ENCODE data around the gene MAD2L1. TPM values are rescaled to one million over a fixed set of nuclear protein-coding genes. Genes with fewer than 3 reads are reported as not detected.

MAD2L1 gene
- total RNA-seq, 1 donor from 2014 or later = 90.2 TPM

GRCh38 chr4:120051253-120051652 lies 15.4 kb downstream of the MAD2L1 start:
- Mint-ChIP-seq H3K27me3 (ENCODE audit: low read depth) (no peaks in the 10 kb centered on the region), H3K4me1 (peaks cover 4% of the 10 kb centered on the region), H3K4me3 (no peak overlapping the region), H3K27ac (ENCODE audit: unreplicated experiment) (no peak overlapping the region), H3K9me3 (no peaks in the 10 kb centered on the region), H3K36me3 (ENCODE audit: low read depth) (no peaks in the 10 kb centered on the region)
- TF ChIP-seq, protein P1, sequence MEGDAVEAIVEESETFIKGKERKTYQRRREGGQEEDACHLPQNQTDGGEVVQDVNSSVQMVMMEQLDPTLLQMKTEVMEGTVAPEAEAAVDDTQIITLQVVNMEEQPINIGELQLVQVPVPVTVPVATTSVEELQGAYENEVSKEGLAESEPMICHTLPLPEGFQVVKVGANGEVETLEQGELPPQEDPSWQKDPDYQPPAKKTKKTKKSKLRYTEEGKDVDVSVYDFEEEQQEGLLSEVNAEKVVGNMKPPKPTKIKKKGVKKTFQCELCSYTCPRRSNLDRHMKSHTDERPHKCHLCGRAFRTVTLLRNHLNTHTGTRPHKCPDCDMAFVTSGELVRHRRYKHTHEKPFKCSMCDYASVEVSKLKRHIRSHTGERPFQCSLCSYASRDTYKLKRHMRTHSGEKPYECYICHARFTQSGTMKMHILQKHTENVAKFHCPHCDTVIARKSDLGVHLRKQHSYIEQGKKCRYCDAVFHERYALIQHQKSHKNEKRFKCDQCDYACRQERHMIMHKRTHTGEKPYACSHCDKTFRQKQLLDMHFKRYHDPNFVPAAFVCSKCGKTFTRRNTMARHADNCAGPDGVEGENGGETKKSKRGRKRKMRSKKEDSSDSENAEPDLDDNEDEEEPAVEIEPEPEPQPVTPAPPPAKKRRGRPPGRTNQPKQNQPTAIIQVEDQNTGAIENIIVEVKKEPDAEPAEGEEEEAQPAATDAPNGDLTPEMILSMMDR (conservative IDR thresholded peaks at IDR 0.05) = no peak
- DNase-seq (ENCODE audit: low read depth, low spot score) = no peak

DNA sequence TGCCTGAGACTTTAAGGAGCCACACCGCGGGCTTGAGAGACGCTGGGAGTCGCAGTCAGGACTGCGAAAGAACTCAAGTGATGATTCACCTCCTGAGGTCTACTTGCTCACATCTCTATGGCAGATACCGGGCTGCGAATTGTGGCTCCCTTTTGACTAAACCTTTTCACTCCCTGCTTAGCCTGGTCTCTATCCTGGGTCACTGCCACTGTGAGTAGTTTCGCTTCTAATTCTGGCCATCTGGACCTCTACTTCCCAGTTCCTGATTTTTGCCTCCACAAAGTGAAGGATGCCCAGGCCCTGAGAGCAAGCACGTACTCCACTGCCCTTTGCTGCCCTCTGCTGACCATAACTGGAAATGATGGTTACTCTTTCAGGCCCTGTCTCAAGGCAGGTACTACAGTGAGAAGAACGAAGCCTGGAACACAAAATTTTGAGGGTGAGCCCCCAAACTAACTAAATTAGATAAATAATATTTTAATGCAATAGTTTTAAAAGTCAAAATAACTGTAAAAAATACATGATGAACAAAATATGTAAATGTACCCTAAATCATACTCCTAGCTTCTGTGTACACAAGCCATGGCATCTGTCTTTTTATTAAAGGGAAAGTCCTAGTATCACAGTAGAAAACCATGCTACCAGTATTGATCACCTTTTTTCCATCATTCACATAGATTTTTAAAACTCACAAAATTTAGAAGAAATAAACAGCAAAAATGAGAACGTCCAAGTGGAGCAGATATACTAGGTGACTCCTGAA lies 16.7 kb downstream of the MAD2L1 start:
- Mint-ChIP-seq H3K4me1 (peaks cover 4% of the 10 kb centered on the region), H3K4me3 (no peak overlapping the region), H3K9me3 (peaks cover 3% of the 10 kb centered on the region), H3K36me3 (ENCODE audit: low read depth) (no peaks in the 10 kb centered on the region), H3K27ac (ENCODE audit: unreplicated experiment) (no peak overlapping the region), H3K27me3 (ENCODE audit: low read depth) (no peaks in the 10 kb centered on the region)
- TF ChIP-seq, protein P1 (conservative IDR thresholded peaks at IDR 0.05) = peak; percentile 86
- DNase-seq (ENCODE audit: low read depth, low spot score) = peak; percentile 90

DNA sequence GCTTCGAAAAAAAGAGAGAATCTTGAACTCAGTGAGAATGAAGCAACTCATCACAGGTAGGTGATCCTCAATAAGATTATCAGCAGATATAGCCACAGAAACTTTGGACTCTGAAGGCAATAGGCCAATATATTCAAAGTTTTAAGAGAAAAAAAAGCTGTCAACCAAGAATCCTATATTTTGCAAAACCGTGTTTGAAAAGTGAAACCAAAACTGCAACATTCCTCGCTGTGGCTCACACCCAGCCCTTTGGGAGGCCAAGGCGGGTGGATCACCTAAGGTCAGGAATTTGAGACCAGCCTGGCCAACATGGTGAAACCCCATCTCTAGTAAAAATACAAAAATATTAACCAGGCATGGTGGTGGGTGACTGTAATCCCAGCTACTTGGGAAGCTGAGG lies 22.8 kb downstream of the MAD2L1 start:
- peaks cover 4% of the 10 kb centered on the region for H3K36me3 Mint-ChIP-seq (ENCODE audit: low read depth)
- H3K4me3 Mint-ChIP-seq = no peak overlapping the region
- TF ChIP-seq, protein P1 (conservative IDR thresholded peaks at IDR 0.05) = no peak
- no peaks in the 10 kb centered on the region for H3K27me3 Mint-ChIP-seq (ENCODE audit: low read depth)
- peaks cover 3% of the 10 kb centered on the region for H3K9me3 Mint-ChIP-seq
- no peak for DNase-seq (ENCODE audit: low read depth, low spot score)
- H3K4me1 Mint-ChIP-seq = no peaks in the 10 kb centered on the region
- H3K27ac Mint-ChIP-seq (ENCODE audit: unreplicated experiment) = no peak overlapping the region

GRCh38 chr4:120037411-120037810 lies 29.2 kb downstream of the MAD2L1 start:
- TF ChIP-seq, protein P1 (conservative IDR thresholded peaks at IDR 0.05) = no peak
- H3K4me1 Mint-ChIP-seq = no peaks in the 10 kb centered on the region
- H3K36me3 Mint-ChIP-seq (ENCODE audit: low read depth) = no peaks in the 10 kb centered on the region
- H3K9me3 Mint-ChIP-seq = no peaks in the 10 kb centered on the region
- no peaks in the 10 kb centered on the region for H3K27me3 Mint-ChIP-seq (ENCODE audit: low read depth)
- H3K27ac Mint-ChIP-seq (ENCODE audit: unreplicated experiment) = no peak overlapping the region
- DNase-seq (ENCODE audit: low read depth, low spot score) = no peak
- H3K4me3 Mint-ChIP-seq = no peak overlapping the region

GRCh38 chr4:120034913-120035312 lies 31.7 kb downstream of the MAD2L1 start:
- DNase-seq (ENCODE audit: low read depth, low spot score) = no peak
- Mint-ChIP-seq H3K36me3 (ENCODE audit: low read depth) (no peaks in the 10 kb centered on the region), H3K9me3 (no peaks in the 10 kb centered on the region), H3K4me1 (no peaks in the 10 kb centered on the region), H3K4me3 (no peak overlapping the region), H3K27me3 (ENCODE audit: low read depth) (no peaks in the 10 kb centered on the region), H3K27ac (ENCODE audit: unreplicated experiment) (no peak overlapping the region)
- TF ChIP-seq, protein P1 (conservative IDR thresholded peaks at IDR 0.05) = no peak

Data from neural crest cell (in vitro differentiated cells).